ENCODE measurements around the gene DUS4L.

- TF ChIP-seq TAF1 (IDR thresholded peaks at IDR 0.05; ENCODE audit: low read depth) (no peak), REST (IDR thresholded peaks at IDR 0.05; ENCODE audit: borderline replicate concordance) (no peak), CTCF (IDR thresholded peaks at IDR 0.05; ENCODE audit: poor library complexity, severe bottlenecking) (no peak), EZH2 (IDR thresholded peaks at IDR 0.05; ENCODE audit: borderline replicate concordance, insufficient read depth, low read length, poor library complexity, severe bottlenecking) (no peak), POLR2AphosphoS5 (IDR thresholded peaks at IDR 0.05) (no peak), RAD21 (conservative IDR thresholded peaks at IDR 0.05) (no peak), MXI1 (conservative IDR thresholded peaks at IDR 0.05; ENCODE audit: poor library complexity, severe bottlenecking) (no peak), EP300 (conservative IDR thresholded peaks at IDR 0.05; ENCODE audit: poor library complexity, severe bottlenecking) (no peak)
Measured at GRCh38 chr7:107563081-107563774, 543 bp upstream of the DUS4L start.

All from neural cell (in vitro differentiated cells).